HEK293T (cell line): ENCODE results near the gene RC3H1.

Source experiments
- BHLHE40 ChIP-seq: fragments of 450-650 bp; IDR thresholded peaks from 2 replicates; pipeline ENCODE4 v1.6.1; 2016; ENCODE audit warnings: mild to moderate bottlenecking, moderate library complexity, borderline replicate concordance
- FOXK2 ChIP-seq: fragments of 450-650 bp; IDR thresholded peaks from 2 replicates; pipeline ENCODE4 v1.6.1; 2016; ENCODE audit warnings: mild to moderate bottlenecking
- FOXM1 ChIP-seq: fragments of 450-650 bp; IDR thresholded peaks from 2 replicates; pipeline ENCODE4 v1.6.1; 2017; ENCODE audit warnings: mild to moderate bottlenecking, borderline replicate concordance
- NFRKB ChIP-seq: fragments of 450-650 bp; IDR thresholded peaks from 2 replicates; pipeline ENCODE4 v1.6.1; 2016; ENCODE audit warnings: mild to moderate bottlenecking, moderate library complexity

- TF ChIP-seq BHLHE40, result no peak
- TF ChIP-seq FOXM1, result no peak
- TF ChIP-seq NFRKB, result no peak
- no peak for TF ChIP-seq FOXK2
These were observed 6.3 kb upstream of the RC3H1 start for GRCh38 chr1:174028495-174028894.
